GM12878 (cell line): ENCODE measurements around the gene SLC29A2. TPM values are rescaled to one million over a fixed set of nuclear protein-coding genes. Genes with fewer than 3 reads are reported as not detected.

Experiments used
- ATAC-seq: fragments of 200-7000 bp; cut with Tn5 transposase; 3 replicates; pipeline ENCODE4 v1.9.1; 2020; ENCODE audit warnings: mild to moderate bottlenecking, moderate library complexity
- BruUV-seq: library from RNA; stranded (reverse); fragments of 400-500 nt; replicated peaks from 2 replicates; lab custom pipeline; 2021; lab: Mats Ljungman, UMichigan
- CTCF ChIA-PET: fragments of 300-600 bp; sonication (Branson Sonifier 250); formaldehyde crosslinking; extraction: SDS; loops from one replicate; lab custom pipeline; 2021; ENCODE audit warnings: inconsistent platforms; lab: Yijun Ruan, JAX
- POLR2A ChIA-PET: fragments of 350-600 bp; formaldehyde crosslinking; extraction: SDS; loops from one replicate; lab custom pipeline; 2021; ENCODE audit warnings: inconsistent platforms; lab: Charles Lee
- RAD21 ChIA-PET: fragments of 300-600 bp; sonication (Branson Sonifier 250); formaldehyde crosslinking; loops from one replicate; lab custom pipeline; 2023; ENCODE audit warnings: antibody characterized with exemption; ENCODE audit not compliant: unreplicated experiment; lab: Charles Lee
- SMC1A ChIA-PET: fragments of 300-600 bp; sonication (Branson Sonifier 250); formaldehyde crosslinking; loops from one replicate; lab custom pipeline; 2023; ENCODE audit not compliant: unreplicated experiment, uncharacterized antibody; lab: Charles Lee
- DNase-seq: peaks from one replicate; pipeline ENCODE4 v3.0.0-alpha.2; 2011; ENCODE audit warnings: low read depth, low spot score
- FAIRE-seq: peaks from 3 replicates; lab custom pipeline; 2011; peaks lifted over from hg19 to GRCh38; lab: Jason Lieb, UNC
- H2AFZ ChIP-seq: 2 replicates; pipeline ENCODE4 v1.6.0; 2011; ENCODE audit warnings: low read depth, low read length, control low read depth; ENCODE audit not compliant: control insufficient read depth
- H3K27ac ChIP-seq: 2 replicates; pipeline ENCODE4 v1.5.1; 2011; ENCODE audit warnings: control low read depth; ENCODE audit not compliant: control insufficient read depth, insufficient read depth
- H3K27me3 ChIP-seq, 2 experiments: replicated peaks in 1 of 2; 2 replicates each; pipeline versions ENCODE4 v1.6.0 to v1.6.1; 2011; ENCODE audit warnings: low read length in 1 of 2; ENCODE audit not compliant: control insufficient read depth in 2 of 2, insufficient read depth in 2 of 2
- H3K36me3 ChIP-seq, 2 experiments: 2 replicates each; pipeline ENCODE4 v1.5.1; 2011; ENCODE audit warnings: low read length in 1 of 2; ENCODE audit not compliant: control insufficient read depth in 2 of 2, insufficient read depth in 2 of 2
- H3K4me1 ChIP-seq: 2 replicates; pipeline ENCODE4 v1.6.1; 2011; ENCODE audit warnings: mild to moderate bottlenecking, low read length, moderate library complexity, mixed read lengths; ENCODE audit not compliant: control insufficient read depth, insufficient read depth
- H3K4me2 ChIP-seq: 2 replicates; pipeline ENCODE4 v1.6.0; 2011; ENCODE audit warnings: control low read depth; ENCODE audit not compliant: control insufficient read depth, insufficient read depth
- H3K4me3 ChIP-seq: fragments of 200-600 bp; sonication (generic); 2 replicates; pipeline ENCODE4 v1.5.1; 2016
- H3K79me2 ChIP-seq: 2 replicates; pipeline ENCODE4 v1.6.0; 2011; ENCODE audit warnings: low read length; ENCODE audit not compliant: control insufficient read depth, insufficient read depth
- H3K9ac ChIP-seq: 2 replicates; pipeline ENCODE4 v1.8.0; 2011; ENCODE audit warnings: low read length, control low read depth, mixed read lengths; ENCODE audit not compliant: control insufficient read depth, insufficient read depth
- H3K9me3 ChIP-seq: replicated peaks from 3 replicates; pipeline ENCODE4 v1.5.1; 2011; ENCODE audit warnings: mild to moderate bottlenecking, low read length; ENCODE audit not compliant: control insufficient read depth, insufficient read depth
- H4K20me1 ChIP-seq: 2 replicates; pipeline ENCODE4 v1.6.0; 2011; ENCODE audit not compliant: control insufficient read depth, insufficient read depth
- BMI1 ChIP-seq: fragments of 450-650 bp; IDR thresholded peaks from 2 replicates; pipeline ENCODE4 v1.6.1; 2016; ENCODE audit warnings: mild to moderate bottlenecking, moderate library complexity, borderline replicate concordance
- CBFB ChIP-seq: IDR thresholded peaks from 2 replicates; pipeline ENCODE4 v1.6.1; 2016; ENCODE audit warnings: antibody characterized with exemption, low read depth
- CEBPZ ChIP-seq: fragments of 150-350 bp; IDR thresholded peaks from 2 replicates; pipeline ENCODE4 v1.6.1; 2016; ENCODE audit warnings: low read depth, low read length
- DPF2 ChIP-seq: fragments of 450-650 bp; IDR thresholded peaks from 2 replicates; pipeline ENCODE4 v1.6.1; 2017; ENCODE audit warnings: mild to moderate bottlenecking
- E2F4 ChIP-seq: IDR thresholded peaks from 2 replicates; pipeline ENCODE4 v1.6.1; 2012; ENCODE audit warnings: low read depth, low read length, improper control_type of control experiment
- HDAC2 ChIP-seq: fragments of 200-600 bp; sonication (generic); IDR thresholded peaks from 2 replicates; pipeline ENCODE4 v1.6.1; 2017
- MTA2 ChIP-seq: fragments of 450-650 bp; IDR thresholded peaks from 2 replicates; pipeline ENCODE4 v1.6.1; 2016; ENCODE audit warnings: low read depth, mild to moderate bottlenecking, moderate library complexity
- MTA3 ChIP-seq: IDR thresholded peaks from 2 replicates; pipeline ENCODE4 v1.6.1; 2012; ENCODE audit warnings: low read length, inconsistent platforms, borderline replicate concordance
- MYB ChIP-seq: fragments of 150-350 bp; IDR thresholded peaks from 2 replicates; pipeline ENCODE4 v1.6.1; 2014; ENCODE audit warnings: mild to moderate bottlenecking, low read depth, low read length, borderline replicate concordance
- NR2F1 ChIP-seq: fragments of 450-650 bp; conservative IDR thresholded peaks from 2 replicates; pipeline ENCODE4 v1.6.1; 2017; ENCODE audit warnings: mild to moderate bottlenecking
- POLR2AphosphoS5 ChIP-seq: IDR thresholded peaks from 2 replicates; pipeline ENCODE4 v1.6.1; 2011; ENCODE audit warnings: mild to moderate bottlenecking, low read length, inconsistent platforms
- SP1 ChIP-seq: IDR thresholded peaks from one replicate; pipeline ENCODE4 v1.6.1; 2011; ENCODE audit warnings: low read depth, low read length
- ZBTB11 ChIP-seq: fragments of 450-650 bp; formaldehyde crosslinking; IDR thresholded peaks from 2 replicates; pipeline ENCODE4 v1.5.0; 2022; ENCODE audit warnings: mild to moderate bottlenecking, missing genetic modification characterization
- ZNF207 ChIP-seq: fragments of 450-650 bp; IDR thresholded peaks from 2 replicates; pipeline ENCODE4 v1.6.1; 2014; ENCODE audit warnings: antibody characterized with exemption, mild to moderate bottlenecking, borderline replicate concordance
- WGBS: methylation state at CpG from one replicate; pipeline ENCODE4 v1.1.6; 2016; ENCODE audit warnings: low lambda C conversion rate; ENCODE audit not compliant: insufficient replicate concordance, insufficient coverage; ENCODE audit errors: missing lambda C conversion rate; 5-methylcytosine and 5-hydroxymethylcytosine counted together
- in situ Hi-C: fragments of 300-500 bp; cut with MboI; formaldehyde crosslinking; loops from 9 replicates; pipeline ENCODE4 v1.14.3; 2018; ENCODE audit warnings: mixed read lengths
- intact Hi-C: fragments of 100-400 bp; cut with micrococcal nuclease; formaldehyde crosslinking; loops from one replicate; pipeline ENCODE4 v1.14.2; 2022; ENCODE audit not compliant: unreplicated experiment
- polyA plus RNA-seq, 11 experiments: library from polyadenylated mRNA; depleted of rRNA in 4 of 11; unstranded in 6 of 11; stranded (reverse) in 5 of 11; fragments of >200 nt; fragmentation: Nextera tagmentation in 4 of 11; fragmentation: Illumina TruSeq in 1 of 11; extraction: Ambion mirVana in 4 of 11; extraction: Trizol in 1 of 11; gene quantifications; 1 replicate in 1 of 11; 2 replicates in 10 of 11; pipeline versions ENCODE4 v1.2.1 to v1.2.3, GENCODE V29; 2011 to 2016; ENCODE audit warnings: inconsistent platforms in 2 of 11, missing spikeins in 2 of 11, low read depth in 1 of 11
- total RNA-seq, 4 experiments: library from RNA; depleted of rRNA in 3 of 4; stranded (reverse); fragments of >200 nt in 3 of 4; fragmentation: Illumina TruSeq in 1 of 4; extraction: Trizol in 1 of 4; gene quantifications; 2 replicates each; pipeline versions ENCODE4 v1.2.1 to v1.2.3, GENCODE V29; 2013 to 2021

Gene SLC29A2
- total and polyA plus RNA-seq, 10 of the 15 experiments (the other 5 are each of a cell fraction or from before 2014, with no cell fraction given) = 0.27 to 7.5 (median 2.2) TPM

GRCh38 chr11:66360406-66361073 is 11.0 kb downstream of the SLC29A2 start:
- Histone ChIP-seq H3K4me3 (no peak overlapping the region), H3K9me3 (no peaks in the 10 kb centered on the region), H2AFZ (no peak overlapping the region), H3K4me1 (no peaks in the 10 kb centered on the region), H3K27ac (no peak overlapping the region), H3K79me2 (no peaks in the 10 kb centered on the region), H3K4me2 (no peak overlapping the region), H3K36me3 (0 out of 4 replicates have a peak, but pooled peaks cover 0 to 2% of the 10 kb centered on the region in 2 experiments), H3K27me3 (no peaks in the 10 kb centered on the region), H4K20me1 (no peaks in the 10 kb centered on the region), H3K9ac (no peak overlapping the region)
- in situ Hi-C loops = no loop called here
- CTCF ChIA-PET = interaction anchor here (3.0 kb wide), 1 partner anchor 25 kb away, joined by 12 read pairs; no protein-coding TSS in a partner anchor
- intact Hi-C loops = no loop called here
- FAIRE-seq = no peak
- SMC1A ChIA-PET = interaction anchor here (1.1 kb wide), 1 partner anchor 26 kb away, joined by 3 read pairs; no protein-coding TSS in a partner anchor
- no TSS peak for BruUV-seq
- no peak for TF ChIP-seq NR2F1
- TF ChIP-seq ZBTB11 (CRISPR knock-in tag) = no peak
- TF ChIP-seq POLR2AphosphoS5 = no peak
- TF ChIP-seq ZNF207 = no peak
- TF ChIP-seq BMI1 = no peak
- no peak for TF ChIP-seq MTA2
- TF ChIP-seq CBFB = no peak
- TF ChIP-seq MYB = no peak
- no peak for TF ChIP-seq SP1
- no peak for TF ChIP-seq MTA3
- no peak for TF ChIP-seq DPF2
- no peak for TF ChIP-seq E2F4
- TF ChIP-seq CEBPZ = no peak
- no peak for TF ChIP-seq HDAC2
- RAD21 ChIA-PET = interaction anchor here (0.6 to 1.4 kb wide), 3 partner anchors 48 to 666 kb away, joined by 3 to 6 read pairs (median 4); no protein-coding TSS in a partner anchor
- no peak for DNase-seq
- ATAC-seq = no peak
- WGBS = 80% methylated on average over 15 of the region's 15 CpGs
- POLR2A ChIA-PET = interaction anchor here (0.6 to 0.9 kb wide), 2 partner anchors 35 to 155 kb away, joined by 3 to 4 read pairs; no protein-coding TSS in a partner anchor
